GM12872 (cell line): Measurements from ENCODE around the gene FNDC3A.

ENCODE experiments used
- CTCF ChIP-seq: IDR thresholded peaks from 3 replicates; pipeline ENCODE4 v1.5.1; 2011; ENCODE audit warnings: low read depth, mild to moderate bottlenecking, low read length, moderate library complexity; ENCODE audit not compliant: insufficient read depth

The FNDC3A gene

GRCh38 chr13:49022472-49023144 lies 46.9 kb downstream of the FNDC3A start:
- no peak for TF ChIP-seq CTCF

GRCh38 chr13:49023431-49023830 lies 47.7 kb downstream of the FNDC3A start:
- TF ChIP-seq CTCF, result no peak

GRCh38 chr13:49026851-49027250 lies 51.1 kb downstream of the FNDC3A start:
- TF ChIP-seq CTCF, result no peak

- no peak for TF ChIP-seq CTCF
These were observed 53.9 kb downstream of the FNDC3A start for GRCh38 chr13:49029570-49029969.

- no peak for TF ChIP-seq CTCF
These were observed 54.5 kb downstream of the FNDC3A start for GRCh38 chr13:49030213-49030612.

- no peak for TF ChIP-seq CTCF
These were observed 65.2 kb downstream of the FNDC3A start for GRCh38 chr13:49040872-49041271.

- no peak for TF ChIP-seq CTCF
These were observed 66.8 kb downstream of the FNDC3A start for GRCh38 chr13:49042476-49042875.
